Measurements from ENCODE around the gene CMYA5.
"Not testable (repeated sequence)": the region's sequence is repeated elsewhere in the genome, so short reads cannot be mapped to it uniquely, and the experiment has no call there.

CMYA5 gene

GRCh38 chr5:79746642-79747569 lies 57.3 kb downstream of the CMYA5 start:
- no peak for DNase-seq (ENCODE audit: low spot score)

- no peak for DNase-seq (ENCODE audit: low spot score)
These were observed 61.2 kb downstream of the CMYA5 start for GRCh38 chr5:79750611-79751510.

DNA sequence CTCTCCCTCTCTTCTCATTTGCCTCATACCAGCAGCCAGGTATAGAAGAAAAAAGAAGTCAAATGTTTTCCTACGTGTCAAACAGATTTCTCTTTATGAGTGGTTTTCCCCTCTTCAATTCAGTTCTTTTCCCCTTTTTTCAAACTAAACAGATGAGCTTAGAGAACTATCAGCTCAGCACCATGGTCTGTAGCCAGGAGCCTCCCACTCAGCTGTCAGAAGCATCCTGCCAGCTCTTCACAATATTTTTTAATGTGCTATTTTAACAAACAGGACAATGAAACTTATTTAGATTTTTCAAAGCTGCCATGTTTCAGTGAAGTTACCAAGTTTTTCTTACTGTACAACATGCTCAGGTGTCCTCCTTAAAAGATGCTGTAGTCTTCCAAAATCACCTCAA lies 63.5 kb downstream of the CMYA5 start:
- DNase-seq (ENCODE audit: low spot score): no peak

DNA sequence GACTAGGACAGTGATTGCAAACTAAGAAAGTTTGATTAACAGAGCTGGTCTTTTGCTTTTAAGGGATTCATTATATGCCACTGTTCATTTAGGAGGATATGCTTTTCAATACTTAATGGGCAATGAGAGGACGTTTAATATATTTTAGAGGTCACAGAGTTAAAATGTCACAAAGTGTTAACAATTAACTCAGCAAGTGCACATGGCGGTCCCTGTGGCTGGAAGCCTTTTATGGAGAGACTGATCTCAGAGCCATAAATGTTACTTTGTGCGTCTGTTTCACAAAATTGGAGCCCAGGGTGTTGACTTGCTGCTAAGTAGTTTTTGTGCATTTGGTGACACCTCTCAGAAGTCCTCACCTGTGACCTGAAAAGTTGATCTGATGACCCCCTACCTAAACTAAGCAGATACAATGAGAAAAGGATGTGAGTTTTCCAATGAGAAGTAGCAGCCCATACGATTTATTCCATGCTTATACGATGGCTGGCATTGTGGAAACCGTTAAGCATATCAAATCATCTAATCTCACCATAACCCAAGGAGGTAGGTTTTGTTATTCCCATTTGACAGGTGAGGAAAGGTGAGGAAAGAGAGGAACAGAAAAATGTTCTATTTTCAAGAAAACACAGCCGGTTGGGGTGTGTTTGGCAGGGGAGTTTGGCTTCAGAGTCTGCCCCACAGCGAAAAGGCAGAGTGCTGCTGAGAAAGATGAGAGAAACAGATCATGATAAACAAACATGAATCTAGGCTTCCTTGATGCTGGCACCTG lies 64.4 kb downstream of the CMYA5 start:
- DNase-seq (ENCODE audit: low spot score): no peak

- DNase-seq (ENCODE audit: low spot score): no peak
These were observed 65.4 kb downstream of the CMYA5 start for GRCh38 chr5:79754865-79755555.

GRCh38 chr5:79756076-79756475 lies 66.4 kb downstream of the CMYA5 start:
- DNase-seq (ENCODE audit: low spot score): no peak

DNA sequence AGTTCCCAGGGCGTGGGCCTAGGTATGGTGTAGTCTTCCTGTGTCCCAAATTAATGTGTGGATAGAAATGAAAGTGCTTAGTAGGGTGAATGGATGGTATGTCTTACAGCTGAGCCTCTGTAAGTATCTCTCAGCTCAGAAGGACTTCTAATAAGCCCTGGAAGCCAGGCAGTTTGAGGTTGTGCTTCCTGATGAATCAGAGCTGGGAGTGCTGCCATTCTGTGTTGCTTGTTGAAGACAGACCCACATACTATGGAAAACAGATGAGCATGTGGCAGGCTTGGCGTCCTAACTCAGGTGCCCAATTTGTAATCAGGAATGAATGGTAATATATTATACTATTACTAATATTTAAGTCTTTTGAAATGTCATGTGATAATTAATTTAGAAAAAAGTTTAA lies 69.8 kb downstream of the CMYA5 start:
- DNase-seq (ENCODE audit: low spot score): no peak

GRCh38 chr5:79759848-79760247 lies 70.2 kb downstream of the CMYA5 start:
- no peak for DNase-seq (ENCODE audit: low spot score)

- DNase-seq (ENCODE audit: low spot score): no peak
These were observed 73.3 kb downstream of the CMYA5 start for GRCh38 chr5:79762929-79763328.

GRCh38 chr5:79764147-79764546 lies 74.5 kb downstream of the CMYA5 start:
- not testable (repeated sequence) for DNase-seq (ENCODE audit: low spot score)

DNA sequence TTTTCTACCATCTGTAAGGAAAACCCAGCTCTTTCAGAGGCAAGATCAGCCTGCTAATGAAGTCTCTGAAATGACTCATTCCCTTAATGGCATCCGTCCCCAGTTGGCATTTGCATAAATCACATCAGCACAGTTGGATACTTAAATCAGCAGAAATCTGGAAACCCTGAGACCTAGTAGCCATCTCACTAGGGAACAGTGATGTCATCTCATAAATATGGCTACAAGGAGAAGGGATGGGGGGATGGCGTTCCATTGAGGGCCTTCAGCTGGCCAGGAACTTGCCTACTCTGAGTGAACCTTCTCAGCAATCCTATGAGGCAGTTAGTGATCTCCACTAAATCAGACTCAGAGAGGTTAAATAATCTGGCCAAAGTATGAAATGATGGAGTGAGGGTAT lies 81.8 kb downstream of the CMYA5 start:
- no peak for DNase-seq (ENCODE audit: low spot score)

- no peak for DNase-seq (ENCODE audit: low spot score)
These were observed 83.0 kb downstream of the CMYA5 start for GRCh38 chr5:79772651-79773050.

GRCh38 chr5:79773612-79774011 lies 84.0 kb downstream of the CMYA5 start:
- no peak for DNase-seq (ENCODE audit: low spot score)

GRCh38 chr5:79774171-79774854 lies 84.7 kb downstream of the CMYA5 start:
- DNase-seq (ENCODE audit: low spot score): no peak

DNA sequence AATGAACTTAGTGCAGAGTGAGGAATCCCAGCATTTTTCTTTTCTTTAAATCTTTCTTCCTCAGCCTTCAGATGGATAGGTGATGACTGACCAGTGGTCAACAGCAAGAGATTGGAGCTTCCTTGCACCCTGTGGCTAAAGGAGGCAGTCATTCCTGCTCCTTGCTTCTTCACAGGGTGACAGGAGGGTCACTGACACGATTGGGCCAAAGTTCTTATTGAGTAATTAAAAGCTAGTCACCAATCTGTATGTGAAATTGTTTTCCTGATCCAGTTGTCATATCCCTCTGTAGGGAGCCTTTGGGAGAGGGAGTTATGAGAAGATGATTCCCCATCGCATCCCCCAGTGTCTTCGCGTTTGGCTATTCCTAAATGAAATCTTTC lies 85.2 kb downstream of the CMYA5 start:
- no peak for DNase-seq (ENCODE audit: low spot score)

GRCh38 chr5:79784741-79785140 lies 95.1 kb downstream of the CMYA5 start:
- not testable (repeated sequence) for DNase-seq (ENCODE audit: low spot score)

DNA sequence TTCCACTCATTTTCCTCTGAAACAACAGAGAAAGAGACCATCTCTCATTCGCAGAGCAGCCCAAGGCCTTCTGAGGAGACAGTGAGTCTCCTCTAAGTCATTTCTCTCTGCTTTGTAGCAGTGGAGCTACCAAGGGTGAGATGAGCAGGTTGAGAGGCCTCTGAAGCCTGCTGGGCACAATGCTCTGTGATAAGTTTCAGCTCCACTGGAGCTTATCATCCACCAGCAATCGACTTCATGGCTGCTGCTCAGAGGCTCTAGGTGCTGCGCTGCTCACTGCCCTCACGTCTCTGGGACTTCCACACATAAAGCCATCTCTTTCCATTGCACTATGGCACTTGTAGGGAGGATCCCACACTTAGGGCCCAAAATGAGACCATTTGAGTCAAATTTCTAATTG lies 96.3 kb downstream of the CMYA5 start:
- DNase-seq (ENCODE audit: low spot score): no peak

DNA sequence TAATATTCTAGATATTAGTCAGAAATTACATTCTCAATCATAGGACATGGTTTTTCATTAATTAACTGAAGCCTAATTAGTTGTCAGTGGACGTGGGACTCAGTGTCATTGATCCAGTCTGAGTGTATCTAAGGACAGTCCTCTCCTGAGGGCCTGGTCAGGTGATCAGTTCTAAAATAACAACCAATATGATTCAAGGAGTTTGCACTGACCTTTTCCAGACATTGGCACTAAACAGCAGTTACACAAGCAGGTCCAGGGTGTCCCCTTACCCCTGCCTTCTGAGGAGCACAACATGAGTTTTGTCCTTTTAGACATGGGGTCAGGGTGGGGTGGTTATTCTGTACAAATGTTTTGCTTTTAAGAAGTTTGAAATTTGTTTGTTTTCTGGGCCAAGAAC lies 97.8 kb downstream of the CMYA5 start:
- no peak for DNase-seq (ENCODE audit: low spot score)

DNA sequence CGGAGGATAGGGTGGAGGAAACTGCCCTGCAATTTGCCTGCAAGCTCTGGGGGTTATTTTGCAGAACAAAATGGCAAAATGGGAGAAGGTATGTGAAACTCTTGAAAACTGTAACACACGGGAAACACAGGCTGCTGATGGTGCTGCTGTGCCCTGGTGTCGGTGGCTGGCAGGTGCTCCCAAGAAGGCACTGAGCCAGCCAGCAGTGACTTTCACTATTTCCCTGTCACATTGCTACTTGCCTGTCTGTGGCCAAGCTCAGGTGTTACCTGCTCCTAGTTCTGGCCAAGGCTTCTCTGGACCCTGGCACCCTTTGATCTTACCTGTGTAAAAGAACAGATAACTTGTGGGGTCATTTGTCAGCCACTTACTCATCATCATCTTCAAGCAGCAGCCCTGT lies 102.2 kb downstream of the CMYA5 start:
- no peak for DNase-seq (ENCODE audit: low spot score)

GRCh38 chr5:79792463-79792862 lies 102.8 kb downstream of the CMYA5 start:
- no peak for DNase-seq (ENCODE audit: low spot score)

DNA sequence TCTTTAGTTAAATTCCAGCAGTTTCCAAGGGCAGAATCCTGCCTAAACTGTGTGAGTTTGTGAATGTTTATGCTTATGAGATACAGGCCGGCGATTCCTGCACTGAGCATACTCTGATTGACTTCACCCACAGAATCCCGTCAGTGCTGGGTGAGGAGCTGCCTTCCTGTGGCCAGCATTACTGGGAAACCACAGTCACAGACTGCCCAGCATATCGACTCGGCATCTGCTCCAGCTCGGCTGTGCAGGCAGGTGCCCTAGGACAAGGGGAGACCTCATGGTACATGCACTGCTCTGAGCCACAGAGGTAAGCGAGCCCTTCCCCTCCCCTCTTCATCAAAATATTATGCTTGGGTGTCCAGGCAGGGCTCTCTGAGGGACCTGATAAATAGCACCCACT lies 103.7 kb downstream of the CMYA5 start:
- no peak for DNase-seq (ENCODE audit: low spot score)

All from hematopoietic multipotent progenitor cell treated with erythropoietin and hydrocortisone succinate and interleukin-3 and kit ligand, for 15 days (in vitro differentiated cells).